K562 (cell line): ENCODE data around the gene CDC26. TPM values are rescaled to one million over a fixed set of nuclear protein-coding genes. Genes with fewer than 3 reads are reported as not detected.

Experiments
- ATAC-seq: fragments of 200-7000 bp; cut with Tn5 transposase; 3 replicates; pipeline ENCODE4 v1.9.1; 2020; ENCODE audit warnings: moderate library complexity
- BruUV-seq: library from RNA; stranded (reverse); fragments of 400-500 nt; replicated peaks from 2 replicates; lab custom pipeline; 2021; lab: Mats Ljungman, UMichigan
- CTCF ChIA-PET: fragments of 300-600 bp; formaldehyde crosslinking; extraction: SDS; loops from one replicate; lab custom pipeline; 2021; ENCODE audit warnings: low intra/inter-chr PET ratio; lab: Yijun Ruan, JAX
- POLR2A ChIA-PET: fragments of 300-600, 350-650 bp; sonication (Branson Sonifier 250); formaldehyde crosslinking; extraction: SDS; loops from one replicate; lab custom pipeline; 2021; ENCODE audit warnings: antibody characterized with exemption, inconsistent platforms; lab: Yijun Ruan, JAX
- DNase-seq, 4 experiments: peaks; one replicate each; pipeline versions ENCODE4 v3.0.0 to v3.0.0-alpha.2; 2011 to 2018; ENCODE audit warnings: low spot score in 3 of 4, mixed read lengths in 3 of 4; ENCODE audit errors: extremely low read depth in 1 of 4
- FAIRE-seq: peaks from 2 replicates; lab custom pipeline; 2011; peaks lifted over from hg19 to GRCh38; lab: Jason Lieb, UNC
- H2AFZ ChIP-seq: 2 replicates; pipeline ENCODE4 v1.6.0; 2011; ENCODE audit warnings: low read depth, low read length, control low read depth, inconsistent platforms
- H3K27ac ChIP-seq: fragments of 200-600 bp; 3 replicates; pipeline ENCODE4 v1.8.0; 2011; ENCODE audit warnings: low read depth, mild to moderate bottlenecking, control low read depth, inconsistent platforms, low read length, moderate library complexity, mixed read lengths; ENCODE audit errors: extremely low read depth
- H3K27me3 ChIP-seq, 2 experiments: fragments of 300-600 bp in 1 of 2; 2 replicates in 1 of 2; 3 replicates in 1 of 2; pipeline versions ENCODE4 v1.6.0 to v1.8.0; 2011; ENCODE audit warnings: inconsistent platforms in 2 of 2, low read length in 2 of 2, mild to moderate bottlenecking in 1 of 2, mixed read lengths in 1 of 2, moderate library complexity in 1 of 2; ENCODE audit not compliant: control insufficient read depth in 2 of 2, insufficient read depth in 2 of 2
- H3K36me3 ChIP-seq: fragments of 300-600 bp; 3 replicates; pipeline ENCODE4 v1.8.0; 2011; ENCODE audit warnings: mild to moderate bottlenecking, low read length, inconsistent platforms; ENCODE audit not compliant: control insufficient read depth, insufficient read depth
- H3K4me1 ChIP-seq, 2 experiments: fragments of 200-600 bp in 1 of 2; replicated peaks in 1 of 2; 2 replicates in 1 of 2; 3 replicates in 1 of 2; pipeline versions ENCODE4 v1.5.1 to v1.8.0; 2011; ENCODE audit warnings: inconsistent platforms in 2 of 2, low read length in 2 of 2, mild to moderate bottlenecking in 1 of 2, mixed read lengths in 1 of 2, moderate library complexity in 1 of 2; ENCODE audit not compliant: control insufficient read depth in 2 of 2, insufficient read depth in 2 of 2
- H3K4me2 ChIP-seq: 2 replicates; pipeline ENCODE4 v1.6.1; 2011; ENCODE audit warnings: low read length, control low read depth, inconsistent platforms, mixed read lengths; ENCODE audit not compliant: insufficient read depth
- H3K4me3 ChIP-seq: fragments of 200-600 bp; sonication (generic), shearing (Covaris generic); 2 replicates; pipeline ENCODE4 v1.5.1; 2016; ENCODE audit warnings: control low read depth, inconsistent platforms
- H3K79me2 ChIP-seq: fragments of 200-600 bp; 3 replicates; pipeline ENCODE4 v1.8.0; 2011; ENCODE audit warnings: low read length, inconsistent platforms; ENCODE audit not compliant: control insufficient read depth, insufficient read depth
- H3K9ac ChIP-seq, 2 experiments: 2 replicates each; pipeline versions ENCODE4 v1.6.0 to v1.6.1; 2011; ENCODE audit warnings: low read depth in 2 of 2, low read length in 2 of 2, control low read depth in 1 of 2, inconsistent platforms in 1 of 2, mild to moderate bottlenecking in 1 of 2, mixed read lengths in 1 of 2; ENCODE audit not compliant: insufficient read depth in 1 of 2
- H3K9me1 ChIP-seq: one replicate; pipeline ENCODE4 v1.6.0; 2011; ENCODE audit warnings: inconsistent platforms, mild to moderate bottlenecking, low read length, moderate library complexity; ENCODE audit not compliant: control insufficient read depth, insufficient read depth
- H3K9me3 ChIP-seq: replicated peaks from 2 replicates; pipeline ENCODE4 v1.5.1; 2011; ENCODE audit warnings: low read depth, low read length, inconsistent platforms; ENCODE audit not compliant: control insufficient read depth, insufficient read depth
- H4K20me1 ChIP-seq: replicated peaks from 2 replicates; pipeline ENCODE4 v1.6.1; 2011; ENCODE audit warnings: low read length, inconsistent platforms, mixed read lengths; ENCODE audit not compliant: control insufficient read depth, insufficient read depth
- CHD4 ChIP-seq: fragments of 200-600 bp; sonication (generic); IDR thresholded peaks from 3 replicates; pipeline ENCODE4 v1.6.1; 2012; ENCODE audit warnings: low read depth, mild to moderate bottlenecking, mixed read lengths, low read length, inconsistent platforms; ENCODE audit not compliant: insufficient read depth, insufficient replicate concordance, poor library complexity, severe bottlenecking
- COPS2 ChIP-seq: fragments of 450-650 bp; conservative IDR thresholded peaks from 2 replicates; pipeline ENCODE4 v1.6.1; 2016; ENCODE audit warnings: mild to moderate bottlenecking, moderate library complexity
- CTCFL ChIP-seq: IDR thresholded peaks from 2 replicates; pipeline ENCODE4 v1.6.1; 2011; ENCODE audit warnings: borderline replicate concordance, low read depth, mild to moderate bottlenecking, moderate library complexity, low read length; ENCODE audit not compliant: insufficient read depth, poor library complexity, severe bottlenecking
- EHMT2 ChIP-seq: fragments of 450-650 bp; IDR thresholded peaks from 2 replicates; pipeline ENCODE4 v1.6.1; 2018; ENCODE audit warnings: antibody characterized with exemption
- ELF4 ChIP-seq: fragments of 450-650 bp; formaldehyde crosslinking; IDR thresholded peaks from 2 replicates; pipeline ENCODE4 v1.4.0; 2022; ENCODE audit warnings: missing genetic modification characterization
- FOXK1 ChIP-seq: sonication (generic); formaldehyde crosslinking; IDR thresholded peaks from 2 replicates; pipeline ENCODE4 v1.8.0; 2022; ENCODE audit warnings: missing genetic modification reagents, mild to moderate bottlenecking, borderline replicate concordance
- GTF2F1 ChIP-seq: IDR thresholded peaks from 2 replicates; pipeline ENCODE4 v1.6.1; 2011; ENCODE audit warnings: low read depth, low read length, improper control_type of control experiment
- HMGN3 ChIP-seq: IDR thresholded peaks from 2 replicates; pipeline ENCODE4 v1.6.1; 2011; ENCODE audit warnings: borderline replicate concordance, low read depth, mild to moderate bottlenecking, mixed read lengths, low read length; ENCODE audit not compliant: insufficient read length; ENCODE audit errors: extremely low read depth
- NR1H2 ChIP-seq: sonication (generic); formaldehyde crosslinking; IDR thresholded peaks from 2 replicates; pipeline ENCODE4 v1.4.0; 2020; ENCODE audit warnings: mild to moderate bottlenecking, missing genetic modification reagents
- PCBP1 ChIP-seq: fragments of 200-400 bp; formaldehyde crosslinking; IDR thresholded peaks from 2 replicates; pipeline ENCODE4 v1.6.1; 2018; ENCODE audit warnings: mild to moderate bottlenecking, low read depth, low read length; ENCODE audit not compliant: poor library complexity, severe bottlenecking
- PCBP2 ChIP-seq: fragments of 200-400 bp; formaldehyde crosslinking; IDR thresholded peaks from 2 replicates; pipeline ENCODE4 v1.6.1; 2018; ENCODE audit warnings: low read length, low read depth, mild to moderate bottlenecking, moderate library complexity; ENCODE audit not compliant: poor library complexity, severe bottlenecking
- RERE ChIP-seq: sonication (generic); formaldehyde crosslinking; IDR thresholded peaks from 2 replicates; pipeline ENCODE4 v1.8.0; 2023; ENCODE audit warnings: missing genetic modification reagents, mild to moderate bottlenecking, borderline replicate concordance
- RNF2 ChIP-seq: sonication (generic); IDR thresholded peaks from 2 replicates; pipeline ENCODE4 v1.6.1; 2016
- ZNF282 ChIP-seq: sonication (generic); formaldehyde crosslinking; IDR thresholded peaks from 2 replicates; pipeline ENCODE4 v1.8.1; 2023; ENCODE audit warnings: missing genetic modification reagents
- ZNF311 ChIP-seq: fragments of 250-450 bp; sonication (Bioruptor Pico); IDR thresholded peaks from 2 replicates; pipeline ENCODE4 v1.4.0; 2020; ENCODE audit warnings: mild to moderate bottlenecking, moderate library complexity
- WGBS: fragments of 100-300 bp; shearing (Covaris generic); methylation state at CpG from one replicate; pipeline ENCODE4 v1.1.6; 2016; ENCODE audit warnings: low coverage, mixed read lengths; ENCODE audit not compliant: insufficient coverage; ENCODE audit errors: missing lambda C conversion rate; 5-methylcytosine and 5-hydroxymethylcytosine counted together
- in situ Hi-C: fragments of 300-500 bp; cut with MboI; formaldehyde crosslinking; loops from 4 replicates; pipeline ENCODE4 v1.15.0; 2018; ENCODE audit warnings: inconsistent platforms, mixed read lengths
- intact Hi-C: fragments of 100-400 bp; cut with micrococcal nuclease; formaldehyde crosslinking; loops from 2 replicates; pipeline ENCODE4 v1.14.2; 2022
- polyA plus RNA-seq, 8 experiments: library from polyadenylated mRNA; depleted of rRNA in 4 of 8; stranded (reverse) in 5 of 8; unstranded in 3 of 8; fragments of >200 nt; fragmentation: Nextera tagmentation in 2 of 8; fragmentation: Illumina TruSeq in 1 of 8; extraction: Ambion mirVana in 2 of 8; extraction: Trizol in 1 of 8; gene quantifications; 2 replicates each; pipeline versions ENCODE4 v1.2.1 to v1.2.3, GENCODE V29; 2011 to 2014; ENCODE audit warnings: inconsistent platforms in 1 of 8, missing spikeins in 1 of 8
- total RNA-seq, 7 experiments: library from RNA; depleted of rRNA in 6 of 7; stranded (reverse); fragments of >200 nt in 6 of 7; fragmentation: Illumina TruSeq in 2 of 7; extraction: Trizol in 2 of 7; gene quantifications; 2 replicates each; pipeline versions ENCODE4 v1.2.1 to v1.2.3, GENCODE V29; 2011 to 2021; ENCODE audit warnings: low replicate concordance in 1 of 7

CDC26 gene
- total and polyA plus RNA-seq, 9 of the 15 experiments (the other 6 are each of a cell fraction or from before 2014, with no cell fraction given), result 33.0 to 147 (median 60.0) TPM

- POLR2A ChIA-PET, result interaction anchor here (0.5 to 1.5 kb wide), 3 partner anchors 76 to 355 kb away, joined by 3 to 5 read pairs (median 3); partner anchors contain the start of genes C9orf43 and POLE3
- CTCF ChIA-PET, result no interaction called here
Measured at GRCh38 chr9:113298311-113298710, 22.9 kb upstream of the CDC26 start.

More at GRCh38 chr9:113298311-113298710, 22.9 kb upstream of the CDC26 start:
- 23% methylated on average over 8 of the region's 8 CpGs for WGBS
- Histone ChIP-seq H2AFZ (no peak overlapping the region), H4K20me1 (0 out of 2 replicates have a peak, but pooled peaks cover 3% of the 10 kb centered on the region), H3K9ac (no peak overlapping the region), H3K27ac (no peak overlapping the region), H3K27me3 (peaks cover 13 to 29% of the 10 kb centered on the region in 2 experiments), H3K79me2 (no peaks in the 10 kb centered on the region), H3K9me3 (no peaks in the 10 kb centered on the region), H3K9me1 (no peaks in the 10 kb centered on the region), H3K4me1 (peaks cover 18 to 19% of the 10 kb centered on the region in 2 experiments; a peak in 4 of 5 replicates), H3K36me3 (peaks cover 4% of the 10 kb centered on the region; the same call in 1 of the 3 replicates), H3K4me3 (no peak overlapping the region), H3K4me2 (no peak overlapping the region)
- DNase-seq (no peak), ATAC-seq (no peak), FAIRE-seq (no peak)
- BruUV-seq, result no TSS peak
- TF ChIP-seq FOXK1 (CRISPR knock-in tag), result no peak
- TF ChIP-seq ZNF311 (CRISPR knock-in tag), result no peak
- no peak for TF ChIP-seq CTCFL
- TF ChIP-seq HMGN3, result no peak
- no peak for TF ChIP-seq NR1H2 (CRISPR knock-in tag)
- no peak for TF ChIP-seq ELF4 (CRISPR knock-in tag)
- TF ChIP-seq RERE (CRISPR knock-in tag), result no peak
- TF ChIP-seq CHD4, result no peak
- TF ChIP-seq ZNF282, result no peak
- TF ChIP-seq EHMT2, result no peak
- no peak for TF ChIP-seq RNF2
- TF ChIP-seq COPS2, result no peak
- no peak for TF ChIP-seq GTF2F1
- TF ChIP-seq PCBP2, result no peak
- TF ChIP-seq PCBP1, result no peak
- in situ Hi-C loops, result no loop called here
- intact Hi-C loops, result no loop called here
